HepG2 (cell line): ENCODE measurements around the gene SNU13. TPM values are rescaled to one million over a fixed set of nuclear protein-coding genes. Genes with fewer than 3 reads are reported as not detected.
A peak's percentile ranks its signal among the peaks of the same experiment; 100 is the strongest.

ENCODE experiments used
- AKAP8 ChIP-seq: sonication (generic); formaldehyde crosslinking; IDR thresholded peaks from 2 replicates; pipeline ENCODE4 v1.5.1; 2020; ENCODE audit warnings: mild to moderate bottlenecking, missing genetic modification reagents
- ATF5 ChIP-seq: sonication (generic); formaldehyde crosslinking; IDR thresholded peaks from 2 replicates; pipeline ENCODE4 v1.4.0; 2020; ENCODE audit warnings: mild to moderate bottlenecking, low read depth, missing genetic modification reagents
- CHCHD3 ChIP-seq: sonication (generic); formaldehyde crosslinking; IDR thresholded peaks from 2 replicates; pipeline ENCODE4 v1.8.0; 2022; ENCODE audit warnings: mild to moderate bottlenecking, missing genetic modification reagents, moderate library complexity
- HCFC1 ChIP-seq: fragments of 150-350 bp; IDR thresholded peaks from 2 replicates; pipeline ENCODE4 v1.6.1; 2014; ENCODE audit warnings: low read depth, low read length
- HNF4A ChIP-seq: sonication (generic); formaldehyde crosslinking; IDR thresholded peaks from 2 replicates; pipeline ENCODE4 v1.4.0; 2020; ENCODE audit warnings: missing genetic modification reagents
- MED1 ChIP-seq: sonication (generic); formaldehyde crosslinking; IDR thresholded peaks from 2 replicates; pipeline ENCODE4 v1.4.0; 2020; ENCODE audit warnings: missing genetic modification reagents
- PHF5A ChIP-seq: IDR thresholded peaks from one replicate; pipeline ENCODE4 v1.6.1; 2018; ENCODE audit warnings: low read depth, missing genetic modification reagents; ENCODE audit not compliant: unreplicated experiment
- PRDM4 ChIP-seq: sonication (generic); formaldehyde crosslinking; IDR thresholded peaks from 2 replicates; pipeline ENCODE4 v1.9.0; 2021; ENCODE audit warnings: missing genetic modification reagents, borderline replicate concordance
- SMAD1 ChIP-seq: sonication (generic); formaldehyde crosslinking; IDR thresholded peaks from 2 replicates; pipeline ENCODE4 v1.4.0; 2020; ENCODE audit warnings: missing genetic modification reagents, low read depth, mild to moderate bottlenecking, borderline replicate concordance
- ZFYVE20 ChIP-seq: sonication (generic); formaldehyde crosslinking; IDR thresholded peaks from 2 replicates; pipeline ENCODE4 v1.8.0; 2023; ENCODE audit warnings: low read depth, mild to moderate bottlenecking, moderate library complexity, missing genetic modification reagents, borderline replicate concordance
- ZNF274 ChIP-seq: sonication (generic); formaldehyde crosslinking; IDR thresholded peaks from 2 replicates; pipeline ENCODE4 v1.5.1; 2020; ENCODE audit warnings: mild to moderate bottlenecking, missing genetic modification reagents
- ZNF451 ChIP-seq: sonication (generic); formaldehyde crosslinking; IDR thresholded peaks from 2 replicates; pipeline ENCODE4 v1.5.0; 2020; ENCODE audit warnings: mild to moderate bottlenecking, missing genetic modification reagents
- ZNF687 ChIP-seq: sonication (generic); formaldehyde crosslinking; IDR thresholded peaks from 2 replicates; pipeline ENCODE4 v1.5.1; 2020; ENCODE audit warnings: mild to moderate bottlenecking, missing genetic modification reagents, moderate library complexity
- ZNF800 ChIP-seq: sonication (generic); formaldehyde crosslinking; IDR thresholded peaks from 2 replicates; pipeline ENCODE4 v1.4.0; 2020; ENCODE audit warnings: missing genetic modification reagents
- polyA plus RNA-seq, 8 experiments: library from polyadenylated mRNA; depleted of rRNA in 3 of 8; stranded (reverse) in 7 of 8; unstranded in 1 of 8; fragments of >200 nt; fragmentation: Illumina TruSeq in 4 of 8; extraction: Trizol in 4 of 8; gene quantifications; 2 replicates each; pipeline versions ENCODE4 v1.2.1 to v1.2.3, GENCODE V29; 2011 to 2016; ENCODE audit warnings: low read depth in 4 of 8, missing spikeins in 1 of 8, mixed read lengths in 1 of 8; ENCODE audit not compliant: insufficient read depth in 1 of 8
- total RNA-seq, 5 experiments: library from RNA; depleted of rRNA; stranded (reverse); fragments of >200 nt; fragmentation: Illumina TruSeq; extraction: Trizol; gene quantifications; 2 replicates each; pipeline ENCODE4 v1.2.3, GENCODE V29; 2016; ENCODE audit warnings: low read depth in 1 of 5

The SNU13 gene
- total and polyA plus RNA-seq, 2 of the 13 experiments (the other 11 are each of a cell fraction or from before 2014, with no cell fraction given) = 203 to 287 TPM

- peak; percentile 91 for TF ChIP-seq ZNF687 (CRISPR knock-in tag)
- TF ChIP-seq ZFYVE20 (CRISPR knock-in tag) = no peak
- peak; percentile 90 for TF ChIP-seq SMAD1 (CRISPR knock-in tag)
- TF ChIP-seq MED1 (CRISPR knock-in tag) = peak; percentile 55
- no peak; the same call in 1 of the 2 replicates for TF ChIP-seq HNF4A (CRISPR knock-in tag)
- peak; percentile 50; the same call in 1 of the 2 replicates for TF ChIP-seq HCFC1
- TF ChIP-seq CHCHD3 (CRISPR knock-in tag) = 0 out of 2 replicates have a peak, but pooled peaks have one; percentile 25
- peak; percentile 69; the same call in 1 of the 2 replicates for TF ChIP-seq ZNF274 (CRISPR knock-in tag)
- peak; percentile 32 for TF ChIP-seq PHF5A (CRISPR knock-in tag)
- TF ChIP-seq ATF5 (CRISPR knock-in tag) = 0 out of 2 replicates have a peak, but pooled peaks have one; percentile 40
- TF ChIP-seq ZNF800 (CRISPR knock-in tag) = no peak
- TF ChIP-seq PRDM4 (CRISPR knock-in tag) = 0 out of 2 replicates have a peak, but pooled peaks have one; percentile 68
- TF ChIP-seq AKAP8 (CRISPR knock-in tag) = peak; percentile 96
- peak; percentile 65; the same call in 1 of the 2 replicates for TF ChIP-seq ZNF451 (CRISPR knock-in tag)
These were observed 6.4 kb downstream of the SNU13 start (continued) for GRCh38 chr22:41682033-41682807.
